Astrocyte (in vitro differentiated cells and primary cell): Measurements from ENCODE around the gene MMD.

Experiments used
- CTCF ChIP-seq: IDR thresholded peaks from 2 replicates; pipeline ENCODE4 v1.5.1; 2011; ENCODE audit warnings: low read depth, mild to moderate bottlenecking, inconsistent platforms, low read length, moderate library complexity; ENCODE audit not compliant: insufficient read depth
- EZH2 ChIP-seq: IDR thresholded peaks from 2 replicates; pipeline ENCODE4 v1.6.1; 2012; ENCODE audit warnings: mild to moderate bottlenecking, low read length, inconsistent platforms; ENCODE audit not compliant: insufficient read depth

- no peak for TF ChIP-seq CTCF
- TF ChIP-seq EZH2, result no peak
Measured at GRCh38 chr17:55442953-55443683, 21.5 kb upstream of the MMD start.
